Measurements from ENCODE around the gene SYT6. TPM values are rescaled to one million over a fixed set of nuclear protein-coding genes. Genes with fewer than 3 reads are reported as not detected.

The SYT6 gene
- total and polyA plus RNA-seq, 10 of the 15 experiments (the other 5 are each of a cell fraction or from before 2014, with no cell fraction given): 0.05 to 0.39 TPM; not detected in 8

- Histone ChIP-seq H3K36me3 (ENCODE audit: control insufficient read depth in 2 of 2, insufficient read depth in 2 of 2, low read length in 1 of 2) (no peaks in the 10 kb centered on the region), H3K4me2 (ENCODE audit: control insufficient read depth, insufficient read depth) (no peak overlapping the region), H3K9ac (ENCODE audit: control insufficient read depth, insufficient read depth, low read length) (no peak overlapping the region), H3K4me3 (no peak overlapping the region), H2AFZ (ENCODE audit: control insufficient read depth, low read depth, low read length) (no peak overlapping the region), H3K9me3 (replicated peaks; ENCODE audit: control insufficient read depth, insufficient read depth, low read length) (no peaks in the 10 kb centered on the region), H4K20me1 (ENCODE audit: control insufficient read depth, insufficient read depth) (no peaks in the 10 kb centered on the region), H3K27ac (ENCODE audit: control insufficient read depth, insufficient read depth) (no peak overlapping the region), H3K79me2 (ENCODE audit: control insufficient read depth, insufficient read depth, low read length) (no peaks in the 10 kb centered on the region), H3K4me1 (ENCODE audit: control insufficient read depth, insufficient read depth, low read length) (peaks cover 7% of the 10 kb centered on the region; the same call in 1 of the 2 replicates), H3K27me3 (replicated peaks in 1 of 2; ENCODE audit: control insufficient read depth in 2 of 2, insufficient read depth in 2 of 2, low read length in 1 of 2) (no peaks in the 10 kb centered on the region; a peak in 2 of 4 replicates)
- TF ChIP-seq LARP7 (IDR thresholded peaks at IDR 0.05) (no peak), ZNF274 (IDR thresholded peaks at IDR 0.05; ENCODE audit: insufficient read depth, insufficient read length) (no peak), ATF3 (IDR thresholded peaks at IDR 0.05; ENCODE audit: borderline replicate concordance, extremely low read depth, low read depth, low read length) (no peak), MLLT1 (IDR thresholded peaks at IDR 0.05) (no peak), NR2C1 (IDR thresholded peaks at IDR 0.05) (no peak), ZSCAN29 (IDR thresholded peaks at IDR 0.05) (no peak), STAT3 (IDR thresholded peaks at IDR 0.05; ENCODE audit: low read depth, low read length) (no peak), KAT2A (conservative IDR thresholded peaks at IDR 0.05; ENCODE audit: control insufficient read depth, low read depth, low read length) (no peak), RELA (IDR thresholded peaks at IDR 0.05; ENCODE audit: borderline replicate concordance, partially characterized antibody) (no peak), CHD1 (IDR thresholded peaks at IDR 0.05; ENCODE audit: low read depth, low read length) (no peak), RFX5 (IDR thresholded peaks at IDR 0.05; ENCODE audit: low read depth, low read length) (no peak), IRF4 (IDR thresholded peaks at IDR 0.05; ENCODE audit: low read depth, low read length) (no peak), NFYA (IDR thresholded peaks at IDR 0.05; ENCODE audit: borderline replicate concordance, low read depth, low read length) (no peak), CEBPB (IDR thresholded peaks at IDR 0.05; ENCODE audit: borderline replicate concordance in 1 of 2, low read depth in 2 of 2, low read length in 2 of 2) (no peak)
- ChIA-PET SMC1A (ENCODE audit: uncharacterized antibody, unreplicated experiment) (interaction anchor here (1.0 kb wide), 1 partner anchor 178 kb away, joined by 3 read pairs; no protein-coding TSS in a partner anchor), RAD21 (ENCODE audit: unreplicated experiment) (no interaction called here), POLR2A (no interaction called here), CTCF (interaction anchor here (1.1 kb wide), 1 partner anchor 14 kb away, joined by 5 read pairs; no protein-coding TSS in a partner anchor)
- intact Hi-C loops (cut with micrococcal nuclease; ENCODE audit: unreplicated experiment) (loop anchor here (10.0 kb wide), 1 partner anchor 180 kb away; no protein-coding TSS in a partner anchor), in situ Hi-C loops (cut with MboI) (no loop called here)
- ATAC-seq (no peak), FAIRE-seq (no peak), DNase-seq (ENCODE audit: low read depth, low spot score) (no peak)
- BruUV-seq (replicated peaks): no TSS peak
- WGBS (ENCODE audit: insufficient coverage, insufficient replicate concordance, low lambda C conversion rate, missing lambda C conversion rate): 3% methylated on average over 3 of the region's 3 CpGs
These were observed 48.7 kb downstream of the SYT6 start for GRCh38 chr1:114104949-114105348.

Data from GM12878 (cell line).